Glutamatergic neuron (in vitro differentiated cells): Measurements from ENCODE around the gene LRRC71. TPM values are rescaled to one million over a fixed set of nuclear protein-coding genes. Genes with fewer than 3 reads are reported as not detected.

Experiments used
- DNase-seq: peaks from one replicate; pipeline ENCODE4 v3.0.0; 2022
- H3K27ac Mint-ChIP-seq: one replicate; pipeline ENCODE4 v1.8.0; 2020; ENCODE audit warnings: mild to moderate bottlenecking, mixed read lengths, inconsistent platforms; ENCODE audit not compliant: unreplicated experiment
- H3K27me3 Mint-ChIP-seq: one replicate; pipeline ENCODE4 v1.8.0; 2020; ENCODE audit warnings: mild to moderate bottlenecking, moderate library complexity, mixed read lengths, inconsistent platforms; ENCODE audit not compliant: unreplicated experiment
- H3K36me3 Mint-ChIP-seq: one replicate; pipeline ENCODE4 v1.8.0; 2020; ENCODE audit warnings: mild to moderate bottlenecking, mixed read lengths, inconsistent platforms; ENCODE audit not compliant: unreplicated experiment
- H3K4me1 Mint-ChIP-seq: one replicate; pipeline ENCODE4 v1.8.0; 2020; ENCODE audit warnings: mild to moderate bottlenecking, low read depth, mixed read lengths, inconsistent platforms; ENCODE audit not compliant: unreplicated experiment
- H3K4me3 Mint-ChIP-seq: one replicate; pipeline ENCODE4 v1.8.0; 2020; ENCODE audit warnings: mild to moderate bottlenecking, mixed read lengths, inconsistent platforms; ENCODE audit not compliant: unreplicated experiment
- H3K9me3 Mint-ChIP-seq: one replicate; pipeline ENCODE4 v1.8.0; 2020; ENCODE audit warnings: mild to moderate bottlenecking, moderate library complexity, mixed read lengths, inconsistent platforms; ENCODE audit not compliant: unreplicated experiment
- total RNA-seq: library from RNA; stranded (reverse); fragmentation: NEBNext Ultra II Directional; extraction: Animal tissue kit (Norgen Biotek cat#: 25700); gene quantifications from one replicate; pipeline ENCODE4 v1.2.1, GENCODE V29; 2021; ENCODE audit not compliant: unreplicated experiment
- TF ChIP-seq, protein P1 (sequence below): fragments of 200-600 bp; sonication (generic); IDR thresholded peaks from one replicate; pipeline ENCODE4 v1.5.0; 2021; ENCODE audit not compliant: partially characterized antibody, unreplicated experiment

Gene LRRC71
- total RNA-seq, 1 donor from 2014 or later = not detected

DNA sequence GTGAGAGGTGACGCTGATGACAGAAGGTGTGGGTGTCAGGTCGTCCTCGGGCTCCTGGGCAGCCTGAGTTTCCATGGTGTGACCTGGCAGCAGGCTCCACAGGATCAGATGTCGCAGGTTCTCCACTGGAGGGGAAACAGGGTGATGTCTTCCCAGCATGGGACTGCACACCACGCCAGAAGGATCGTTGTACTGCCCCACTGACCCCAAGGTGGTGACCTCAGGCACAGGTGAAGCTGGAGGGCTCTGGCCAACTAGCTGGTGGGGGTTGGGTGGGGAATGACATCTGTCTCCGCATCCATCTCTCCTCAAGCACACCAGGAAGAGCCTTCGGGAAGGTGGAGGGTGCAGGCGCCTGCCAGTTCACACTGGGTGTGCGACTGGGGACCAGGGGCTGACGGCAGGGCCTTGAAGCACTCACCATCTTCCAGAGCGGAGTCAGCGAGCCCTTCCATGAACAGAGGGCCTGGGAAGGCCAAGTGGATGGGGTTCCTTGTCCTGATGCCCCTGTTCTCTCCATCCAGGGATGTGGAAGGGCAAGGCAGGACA is 19.4 kb downstream of the LRRC71 start:
- Mint-ChIP-seq H3K4me1 (peaks cover 12% of the 10 kb centered on the region), H3K36me3 (peaks cover 25% of the 10 kb centered on the region), H3K27ac (no peak overlapping the region), H3K27me3 (peaks cover 11% of the 10 kb centered on the region), H3K4me3 (no peak overlapping the region), H3K9me3 (peaks cover 9% of the 10 kb centered on the region)
- no peak for DNase-seq
- TF ChIP-seq, protein P1, sequence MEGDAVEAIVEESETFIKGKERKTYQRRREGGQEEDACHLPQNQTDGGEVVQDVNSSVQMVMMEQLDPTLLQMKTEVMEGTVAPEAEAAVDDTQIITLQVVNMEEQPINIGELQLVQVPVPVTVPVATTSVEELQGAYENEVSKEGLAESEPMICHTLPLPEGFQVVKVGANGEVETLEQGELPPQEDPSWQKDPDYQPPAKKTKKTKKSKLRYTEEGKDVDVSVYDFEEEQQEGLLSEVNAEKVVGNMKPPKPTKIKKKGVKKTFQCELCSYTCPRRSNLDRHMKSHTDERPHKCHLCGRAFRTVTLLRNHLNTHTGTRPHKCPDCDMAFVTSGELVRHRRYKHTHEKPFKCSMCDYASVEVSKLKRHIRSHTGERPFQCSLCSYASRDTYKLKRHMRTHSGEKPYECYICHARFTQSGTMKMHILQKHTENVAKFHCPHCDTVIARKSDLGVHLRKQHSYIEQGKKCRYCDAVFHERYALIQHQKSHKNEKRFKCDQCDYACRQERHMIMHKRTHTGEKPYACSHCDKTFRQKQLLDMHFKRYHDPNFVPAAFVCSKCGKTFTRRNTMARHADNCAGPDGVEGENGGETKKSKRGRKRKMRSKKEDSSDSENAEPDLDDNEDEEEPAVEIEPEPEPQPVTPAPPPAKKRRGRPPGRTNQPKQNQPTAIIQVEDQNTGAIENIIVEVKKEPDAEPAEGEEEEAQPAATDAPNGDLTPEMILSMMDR = no peak

DNA sequence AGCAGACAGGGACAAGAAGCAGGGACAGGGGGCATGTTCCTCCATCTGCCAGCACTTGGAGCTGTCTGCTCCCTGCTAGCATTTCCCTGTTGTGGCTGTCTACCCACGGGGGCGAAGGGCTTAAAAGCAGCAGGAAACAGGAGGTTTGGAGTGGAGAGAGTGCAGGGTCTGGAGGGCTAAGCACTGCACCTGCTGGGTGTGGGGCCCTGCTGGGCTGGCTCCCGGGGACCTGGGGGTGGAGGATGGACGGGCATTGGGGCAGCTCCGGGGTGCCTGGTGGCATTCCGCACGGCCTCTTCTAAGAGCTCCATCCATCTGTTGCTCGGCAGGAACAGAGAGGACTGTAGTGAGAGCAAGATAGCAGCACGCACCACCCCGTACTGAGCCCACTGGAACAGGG is 21.2 kb downstream of the LRRC71 start:
- TF ChIP-seq, protein P1 = no peak
- H3K4me3 Mint-ChIP-seq = no peak overlapping the region
- peaks cover 11% of the 10 kb centered on the region for H3K4me1 Mint-ChIP-seq
- DNase-seq = peak; percentile 11
- H3K27me3 Mint-ChIP-seq = peaks cover 15% of the 10 kb centered on the region
- no peak overlapping the region for H3K27ac Mint-ChIP-seq
- peaks cover 35% of the 10 kb centered on the region for H3K36me3 Mint-ChIP-seq
- H3K9me3 Mint-ChIP-seq = peaks cover 11% of the 10 kb centered on the region

DNA sequence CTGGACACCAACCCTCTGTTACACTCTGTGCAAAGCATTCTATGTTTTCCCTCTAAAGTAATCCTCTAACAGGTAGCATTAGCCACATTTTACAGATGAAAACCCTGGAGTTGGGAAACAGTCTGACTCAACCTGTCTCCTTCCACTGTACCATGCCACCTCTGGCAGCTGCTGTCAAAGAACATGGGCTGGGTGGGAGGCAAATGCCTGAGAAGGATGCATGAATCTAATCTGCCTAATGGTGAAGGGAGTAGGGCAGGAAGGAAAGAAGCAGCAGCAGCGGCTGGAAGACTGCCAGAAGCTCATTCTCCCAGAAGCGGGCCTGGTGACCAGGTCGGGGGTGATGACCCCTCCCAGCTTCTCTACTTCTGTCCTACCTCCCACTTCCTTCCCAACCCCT is 21.7 kb downstream of the LRRC71 start:
- no peak overlapping the region for H3K4me3 Mint-ChIP-seq
- H3K27ac Mint-ChIP-seq = no peak overlapping the region
- TF ChIP-seq, protein P1 = no peak
- H3K9me3 Mint-ChIP-seq = peaks cover 11% of the 10 kb centered on the region
- peaks cover 13% of the 10 kb centered on the region for H3K27me3 Mint-ChIP-seq
- peaks cover 35% of the 10 kb centered on the region for H3K36me3 Mint-ChIP-seq
- peaks cover 7% of the 10 kb centered on the region for H3K4me1 Mint-ChIP-seq
- no peak for DNase-seq

DNA sequence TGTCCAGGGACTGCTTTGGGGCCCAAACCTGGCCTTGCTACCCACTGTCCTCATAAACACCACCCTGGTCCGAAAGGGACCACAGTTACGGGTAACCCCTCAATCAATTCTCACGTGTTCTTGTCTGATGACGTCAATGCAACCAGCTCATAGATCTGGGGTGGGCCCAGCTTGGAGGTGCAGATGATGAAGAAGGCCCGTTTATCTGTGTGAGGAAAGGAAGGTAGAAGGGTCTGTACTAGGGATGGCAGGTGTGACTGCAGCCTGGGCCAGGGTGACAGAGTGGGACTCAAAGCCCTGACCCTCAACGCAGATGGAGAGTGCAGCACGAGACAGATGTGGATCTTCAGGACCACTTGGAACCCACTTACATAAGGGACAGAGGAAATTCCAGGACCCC is 22.1 kb downstream of the LRRC71 start:
- Mint-ChIP-seq H3K36me3 (peaks cover 35% of the 10 kb centered on the region), H3K27me3 (peaks cover 12% of the 10 kb centered on the region)

DNA sequence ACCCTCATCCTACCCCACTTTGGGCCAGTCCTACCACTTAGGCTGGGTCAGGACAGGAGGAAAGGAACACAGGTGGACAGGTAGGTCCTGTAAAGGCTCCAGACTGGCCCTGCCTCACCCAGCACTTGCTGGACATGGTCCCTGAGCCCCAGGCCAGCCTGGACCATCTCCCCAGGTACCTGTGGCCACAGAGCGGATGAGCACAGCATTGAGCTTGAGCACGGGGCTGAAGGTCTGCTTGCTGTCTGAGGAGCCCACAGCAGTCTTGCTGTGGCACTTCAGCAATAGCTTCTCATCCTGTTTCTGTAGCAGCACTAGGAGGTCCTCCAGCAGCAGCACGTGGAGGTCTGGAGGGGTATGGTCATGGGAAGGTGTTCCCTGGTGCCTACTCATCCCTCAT is 23.3 kb downstream of the LRRC71 start:
- DNase-seq = no peak
- H3K27ac Mint-ChIP-seq = no peak overlapping the region
- H3K27me3 Mint-ChIP-seq = peaks cover 12% of the 10 kb centered on the region
- no peak overlapping the region for H3K4me3 Mint-ChIP-seq
- TF ChIP-seq, protein P1 = no peak
- H3K36me3 Mint-ChIP-seq = peaks cover 28% of the 10 kb centered on the region
- peaks cover 8% of the 10 kb centered on the region for H3K9me3 Mint-ChIP-seq
- H3K4me1 Mint-ChIP-seq = no peaks in the 10 kb centered on the region

More for the DNA sequence above, 22.1 kb downstream of the LRRC71 start:
- Mint-ChIP-seq H3K4me3 (no peak overlapping the region), H3K9me3 (peaks cover 11% of the 10 kb centered on the region), H3K4me1 (peaks cover 5% of the 10 kb centered on the region), H3K27ac (no peak overlapping the region)
- peak; percentile 2 for DNase-seq
- TF ChIP-seq, protein P1 = no peak
